Embryonic facial prominence (tissue), 1 donor: ENCODE results near the gene PDIK1L.
"Not testable (repeated sequence)": the region's sequence is repeated elsewhere in the genome, so short reads cannot be mapped to it uniquely, and the experiment has no call there.

ENCODE experiments used
- DNase-seq: peaks from one replicate; pipeline ENCODE4 v3.0.0-alpha.2; 2016; ENCODE audit errors: extremely low spot score

The PDIK1L gene

DNA sequence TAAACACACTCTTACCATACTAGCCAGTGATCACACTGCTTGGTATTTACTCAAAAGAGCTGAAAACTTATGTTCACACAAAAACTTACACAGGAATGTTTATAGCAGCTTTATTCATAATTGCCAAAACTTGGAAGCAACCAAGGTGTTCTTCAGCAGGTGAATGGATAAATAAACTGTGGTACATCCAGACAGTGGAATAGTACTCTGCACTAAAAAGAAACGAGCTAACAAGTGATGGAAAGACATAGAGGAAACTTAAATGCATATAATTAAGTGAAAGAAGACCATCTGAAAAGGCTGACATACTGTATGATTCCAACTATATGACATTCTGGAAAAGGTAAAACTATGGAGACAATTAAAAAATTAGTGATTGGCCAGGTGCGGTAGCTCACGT, 20.7 kb upstream of the PDIK1L start:
- DNase-seq: no peak

- no peak for DNase-seq
These were observed 19.2 kb upstream of the PDIK1L start for GRCh38 chr1:26092422-26092821.

- DNase-seq: not testable (repeated sequence)
These were observed 18.1 kb upstream of the PDIK1L start for GRCh38 chr1:26093569-26093968.

- no peak for DNase-seq
These were observed 17.5 kb upstream of the PDIK1L start for GRCh38 chr1:26094076-26094669.

GRCh38 chr1:26094677-26095383, 16.8 kb upstream of the PDIK1L start:
- DNase-seq: no peak

GRCh38 chr1:26096471-26096870, 15.2 kb upstream of the PDIK1L start:
- DNase-seq: no peak

- no peak for DNase-seq
These were observed 13.9 kb upstream of the PDIK1L start for GRCh38 chr1:26097696-26098095.

DNA sequence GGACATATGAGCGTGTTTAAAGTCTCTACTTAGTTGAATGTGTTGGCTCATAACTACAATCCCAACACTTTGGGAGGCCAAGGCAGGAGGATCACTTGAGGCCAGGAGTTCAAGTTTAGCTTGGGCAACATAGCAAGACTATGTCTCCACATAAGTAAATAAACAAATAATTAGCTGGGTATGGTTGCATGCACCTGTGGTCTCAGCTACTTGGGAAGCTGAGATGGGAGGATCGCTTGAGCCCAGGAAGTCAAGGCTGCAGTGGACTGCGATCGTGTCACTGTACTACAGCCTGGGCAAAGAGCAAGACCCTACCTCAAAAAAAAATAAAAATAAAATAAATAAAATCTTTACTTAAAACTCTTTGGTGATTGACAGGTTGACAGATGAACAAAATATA, 13.0 kb upstream of the PDIK1L start:
- DNase-seq: no peak

DNA sequence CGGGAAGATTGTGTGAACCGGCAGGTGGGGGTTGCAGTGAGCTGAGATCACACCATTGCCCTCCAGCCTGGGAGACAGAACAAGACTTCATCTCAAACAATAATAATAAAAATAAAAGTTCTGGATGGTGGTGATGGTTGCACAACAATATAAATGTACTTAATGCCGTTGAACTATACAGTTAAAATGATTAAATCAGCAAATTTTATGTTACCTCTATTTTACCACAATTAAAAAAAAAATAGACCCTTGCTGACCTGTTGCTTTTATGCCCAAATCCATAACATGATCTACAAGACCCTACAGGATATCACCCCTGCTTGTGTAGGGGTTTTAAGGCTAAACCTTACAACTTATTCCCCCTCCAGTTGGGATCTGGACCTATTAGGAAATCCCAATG, 11.8 kb upstream of the PDIK1L start:
- no peak for DNase-seq

DNA sequence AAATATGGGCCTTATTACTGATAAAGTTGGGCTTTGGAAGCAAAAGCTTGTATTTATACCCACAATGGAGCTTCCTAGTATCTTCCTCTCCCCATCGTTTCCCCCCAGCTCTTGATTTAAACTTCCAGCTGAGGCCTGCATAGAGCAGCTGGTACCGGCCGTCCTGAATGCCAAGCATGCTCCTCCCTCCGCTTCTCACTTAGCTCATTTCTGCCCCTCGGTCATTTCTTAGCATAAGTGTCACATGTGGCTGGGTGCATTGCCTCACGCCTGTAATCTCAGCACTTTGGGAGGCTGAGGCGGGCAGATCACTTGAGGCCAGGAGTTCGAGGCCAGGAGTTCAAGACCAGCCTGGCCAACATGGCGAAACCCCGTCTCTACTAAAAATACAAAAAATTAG, 11.4 kb upstream of the PDIK1L start:
- DNase-seq: not testable (repeated sequence)

- DNase-seq: no peak
These were observed 9.5 kb upstream of the PDIK1L start for GRCh38 chr1:26102119-26102518.

- no peak for DNase-seq
These were observed 9.1 kb upstream of the PDIK1L start for GRCh38 chr1:26102526-26102925.

DNA sequence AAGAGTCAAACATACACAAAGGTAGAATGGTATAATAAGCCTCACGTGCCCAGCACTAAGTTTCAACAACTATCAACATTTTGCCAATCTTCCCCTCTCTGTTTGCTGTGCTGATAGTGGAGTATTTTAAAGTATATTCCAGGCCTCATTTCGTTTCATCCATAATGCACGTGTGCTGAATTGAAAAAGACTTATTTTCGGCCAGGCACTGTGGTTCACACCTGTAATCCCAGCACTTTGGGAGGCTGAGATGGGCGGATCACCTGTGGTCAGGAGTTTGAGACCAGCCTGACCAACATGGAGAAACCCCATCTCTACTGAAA, 6.4 kb upstream of the PDIK1L start:
- not testable (repeated sequence) for DNase-seq

GRCh38 chr1:26109229-26110164, 2.1 kb upstream of the PDIK1L start:
- DNase-seq: no peak

DNA sequence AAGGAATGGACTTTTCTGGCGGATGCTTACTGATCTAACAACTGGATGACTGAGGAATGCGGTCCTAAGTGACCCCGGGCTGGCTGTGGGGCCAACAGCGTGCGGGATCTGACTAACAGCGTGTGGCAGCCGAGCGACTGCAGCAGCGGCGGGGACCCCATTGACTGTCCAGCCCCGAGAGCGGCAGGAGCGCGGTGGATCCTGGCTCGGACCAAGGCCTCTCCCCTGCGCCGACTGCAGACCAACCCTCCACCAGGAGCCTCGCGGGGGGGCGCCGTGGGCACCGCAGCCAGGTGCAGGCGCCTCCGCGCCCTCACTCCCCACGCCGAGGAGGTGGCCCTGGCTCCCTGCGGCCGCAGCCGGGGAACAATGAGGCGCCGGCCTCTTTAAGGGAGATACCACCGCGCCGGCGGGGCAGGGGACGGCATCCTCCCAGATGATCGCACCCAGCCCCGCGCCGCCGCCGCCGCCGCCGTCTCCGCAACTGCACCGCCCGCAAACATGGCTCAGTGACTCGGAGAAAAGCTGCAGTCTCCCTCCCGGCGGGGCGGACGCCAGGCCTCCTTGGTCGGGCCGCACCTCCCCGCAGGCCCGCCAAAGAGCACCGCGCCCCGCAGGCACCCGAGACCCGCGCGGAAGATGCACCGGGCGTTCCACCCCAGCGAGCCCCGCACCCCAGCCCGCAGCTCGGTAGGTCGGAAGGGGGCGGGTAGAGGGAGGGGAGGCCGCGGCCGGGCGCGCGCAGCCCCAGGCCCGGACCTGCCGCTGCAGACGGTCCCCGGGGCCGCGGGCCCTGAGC, 694 bp upstream of the PDIK1L start:
- no peak for DNase-seq

GRCh38 chr1:26112407-26112775, 767 bp downstream of the PDIK1L start:
- no peak for DNase-seq

DNA sequence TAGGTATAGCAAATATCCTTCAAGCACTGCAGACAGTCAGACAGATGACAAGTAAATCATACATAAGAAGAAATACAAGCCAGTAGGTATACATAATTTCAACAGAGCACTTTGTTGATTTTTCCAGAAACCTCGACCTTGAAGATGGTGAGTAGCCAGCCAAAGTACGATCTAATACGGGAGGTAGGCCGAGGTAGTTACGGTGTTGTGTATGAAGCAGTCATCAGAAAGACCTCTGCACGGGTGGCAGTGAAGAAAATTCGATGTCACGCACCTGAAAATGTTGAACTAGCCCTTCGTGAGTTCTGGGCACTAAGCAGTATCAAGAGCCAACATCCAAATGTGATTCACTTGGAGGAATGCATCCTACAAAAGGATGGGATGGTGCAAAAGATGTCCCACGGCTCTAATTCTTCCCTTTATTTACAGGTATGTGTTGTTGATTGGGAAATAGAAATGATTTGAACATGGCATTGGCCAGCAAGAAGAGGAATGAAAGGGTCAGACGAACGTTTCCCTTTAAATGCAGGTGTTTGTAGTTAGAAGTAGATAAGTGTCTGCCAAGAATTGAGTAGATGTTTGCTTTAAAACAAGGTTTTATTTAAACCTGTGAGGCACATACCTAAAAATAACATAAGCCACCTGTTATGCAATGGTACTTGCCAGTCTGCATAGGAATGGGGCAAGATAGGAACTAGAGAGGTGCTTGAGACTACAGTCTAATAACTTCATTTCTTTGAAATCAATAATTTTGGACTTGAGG, 2.7 kb downstream of the PDIK1L start:
- DNase-seq: no peak

- DNase-seq: no peak
These were observed 8.4 kb downstream of the PDIK1L start for GRCh38 chr1:26119892-26120608.

DNA sequence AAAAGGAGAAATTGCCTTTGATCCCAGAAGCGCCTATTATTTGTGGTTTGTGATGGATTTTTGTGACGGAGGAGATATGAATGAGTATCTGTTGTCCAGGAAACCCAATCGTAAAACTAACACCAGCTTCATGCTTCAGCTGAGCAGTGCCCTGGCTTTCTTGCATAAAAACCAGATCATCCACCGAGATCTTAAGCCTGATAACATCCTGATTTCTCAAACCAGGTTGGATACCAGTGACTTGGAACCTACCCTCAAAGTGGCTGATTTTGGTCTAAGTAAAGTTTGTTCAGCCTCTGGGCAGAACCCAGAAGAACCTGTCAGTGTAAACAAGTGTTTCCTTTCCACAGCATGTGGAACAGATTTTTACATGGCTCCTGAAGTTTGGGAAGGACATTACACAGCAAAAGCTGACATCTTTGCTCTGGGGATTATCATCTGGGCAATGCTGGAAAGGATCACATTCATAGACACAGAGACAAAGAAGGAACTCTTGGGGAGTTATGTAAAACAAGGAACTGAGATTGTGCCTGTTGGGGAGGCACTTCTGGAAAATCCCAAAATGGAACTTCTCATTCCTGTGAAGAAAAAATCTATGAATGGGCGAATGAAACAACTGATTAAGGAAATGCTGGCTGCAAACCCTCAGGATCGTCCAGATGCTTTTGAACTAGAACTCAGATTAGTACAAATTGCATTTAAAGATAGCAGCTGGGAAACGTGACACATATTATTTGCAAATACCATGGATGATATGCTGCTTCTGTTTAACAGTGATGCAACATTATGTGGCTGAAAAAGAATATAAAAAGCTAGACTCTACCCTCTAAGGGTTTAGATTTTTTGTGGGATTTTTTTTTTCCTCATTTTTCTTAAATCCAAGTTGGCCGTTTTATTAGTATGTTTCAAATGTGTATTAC, 10.5 kb downstream of the PDIK1L start:
- DNase-seq: no peak
